Peyer's patch (tissue), 4 donors: ENCODE measurements around the gene ZNF311. TPM values are rescaled to one million over a fixed set of nuclear protein-coding genes. Genes with fewer than 3 reads are reported as not detected.

Experiments used
- DNase-seq, 3 donors: peaks; one replicate each; pipeline ENCODE4 v3.0.0-alpha.2; 2017 to 2019
- H3K27ac ChIP-seq, 4 donors: fragments of 200-600 bp; sonication (generic); one replicate each; pipeline ENCODE4 v1.5.1; 2016 to 2019
- H3K27me3 ChIP-seq, 2 donors: fragments of 200-600 bp; sonication (generic); one replicate each; pipeline ENCODE4 v1.5.1; 2019
- H3K36me3 ChIP-seq, 3 donors: fragments of 200-600 bp; sonication (generic); one replicate each; pipeline ENCODE4 v1.5.1; 2016 to 2019
- H3K4me1 ChIP-seq, 4 donors: fragments of 200-600 bp; sonication (generic); one replicate each; pipeline ENCODE4 v1.5.1; 2016 to 2019
- H3K4me3 ChIP-seq, 4 donors: fragments of 200-600 bp; sonication (generic); 1 replicate in 3 of 4; 2 replicates in 1 of 4; pipeline ENCODE4 v1.5.1; 2016 to 2019; ENCODE audit warnings: mild to moderate bottlenecking in 1 of 4
- H3K9me3 ChIP-seq, 4 donors: fragments of 200-600 bp; sonication (generic); one replicate each; pipeline ENCODE4 v1.5.1; 2016 to 2019; ENCODE audit warnings: mild to moderate bottlenecking in 1 of 4
- CTCF ChIP-seq, 6 experiments: fragments of 450-650 bp in 4 of 6; fragments of 200-600 bp in 2 of 6; sonication (generic) in 1 of 6; IDR thresholded peaks; one replicate each; pipeline ENCODE4 v1.5.1; 2017 to 2019; ENCODE audit warnings: antibody characterized with exemption in 6 of 6, mild to moderate bottlenecking in 3 of 6, moderate library complexity in 1 of 6
- POLR2A ChIP-seq, 2 donors: fragments of 450-650 bp; IDR thresholded peaks; one replicate each; pipeline ENCODE4 v1.5.1; 2017; ENCODE audit warnings: antibody characterized with exemption in 2 of 2, mild to moderate bottlenecking in 2 of 2, moderate library complexity in 2 of 2
- total RNA-seq, 4 donors: library from RNA; depleted of rRNA; stranded (reverse); fragments of >200 nt; gene quantifications; one replicate each; pipeline ENCODE4 v1.1.0, GENCODE V29; 2016

The ZNF311 gene
- total RNA-seq, 4 donors from 2014 or later, result 1.2 to 1.4 (median 1.3) TPM; not detected in 1

DNA sequence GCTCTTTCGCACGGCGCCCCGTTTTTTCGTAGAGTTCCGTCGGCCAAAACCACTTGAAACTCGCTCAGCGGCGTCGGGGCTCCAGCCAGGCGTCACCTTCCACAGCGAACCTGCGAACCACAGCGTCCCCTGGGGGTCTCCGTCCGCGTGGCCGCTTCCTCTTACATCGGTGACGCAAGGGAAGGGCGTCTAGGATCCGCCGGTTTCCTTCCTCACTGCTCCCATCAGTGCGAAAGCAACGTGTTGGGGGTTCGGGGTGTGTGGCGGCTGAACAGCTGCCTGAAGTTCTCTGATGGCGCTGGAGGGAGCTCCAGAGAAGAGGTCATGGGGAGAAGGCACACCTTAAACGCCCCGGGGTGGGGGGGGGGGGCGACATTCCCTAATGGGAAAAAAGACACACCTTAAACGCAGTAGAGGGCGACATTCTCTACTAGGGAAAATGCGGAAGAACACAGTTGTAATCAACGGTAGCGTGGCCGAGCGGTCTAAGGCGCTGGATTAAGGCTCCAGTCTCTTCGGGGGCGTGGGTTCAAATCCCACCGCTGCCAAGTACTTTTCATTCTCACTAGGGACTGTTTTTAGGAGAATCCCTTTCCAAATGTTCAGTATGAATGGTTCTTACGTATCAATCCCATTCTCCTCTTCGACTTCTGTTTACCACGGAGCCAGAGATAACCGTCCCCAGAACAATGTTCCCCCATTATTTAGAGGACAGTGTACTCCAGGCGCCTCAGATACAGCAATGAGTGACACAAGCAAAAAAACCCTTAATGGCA lies 16.4 kb downstream of the ZNF311 start:
- Histone ChIP-seq H3K27me3 (no peaks in the 10 kb centered on the region), H3K9me3 (no peaks in the 10 kb centered on the region), H3K4me1 (no peaks in the 10 kb centered on the region), H3K36me3 (no peaks in the 10 kb centered on the region), H3K27ac (no peak overlapping the region), H3K4me3 (peak overlapping the region in 2 of 4 donors; percentile 39 to 43)
- TF ChIP-seq CTCF (IDR thresholded peaks at IDR 0.05) (peak in 3 of 6 experiments; percentile 44 to 54 (median 44)), POLR2A (IDR thresholded peaks at IDR 0.05) (no peak)
- DNase-seq, result peak; percentile 27 to 79 (median 72)

DNA sequence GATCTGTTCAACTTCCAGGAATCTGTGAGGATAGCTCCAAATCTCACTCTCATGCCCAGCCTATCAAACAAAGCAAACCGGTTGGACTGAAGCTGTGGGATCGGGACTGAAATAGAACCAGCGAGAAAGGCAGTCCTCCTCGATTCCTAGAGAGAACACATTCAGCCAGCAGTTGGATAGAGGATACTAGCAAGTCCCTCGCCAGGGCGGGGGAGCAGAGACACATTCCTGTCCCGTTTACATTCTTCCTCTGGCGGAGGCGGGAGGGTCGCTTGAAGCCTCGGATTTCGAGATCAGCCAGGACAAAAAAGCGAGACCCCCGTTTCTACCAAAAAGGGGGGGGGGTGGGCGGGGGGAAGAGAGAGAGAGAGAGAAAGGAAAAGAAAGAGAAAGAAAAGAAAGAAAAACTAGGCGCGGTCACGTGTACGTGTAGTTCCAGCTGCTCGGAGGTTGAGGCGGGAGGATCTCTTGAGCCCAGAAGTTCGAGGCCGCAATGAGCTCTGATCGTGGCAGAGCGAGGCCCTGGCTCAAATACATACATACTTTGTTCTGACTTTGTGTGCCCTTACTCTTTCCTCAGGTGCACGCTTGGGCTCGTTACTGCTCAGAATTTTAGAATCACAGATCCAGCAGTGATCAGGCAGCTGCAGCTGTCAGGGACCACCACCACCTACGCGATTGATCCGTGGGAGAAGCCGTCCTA lies 19.5 kb downstream of the ZNF311 start:
- Histone ChIP-seq H3K4me3 (peak overlapping the region; percentile 7 to 59 (median 44)), H3K27me3 (no peaks in the 10 kb centered on the region)

DNA sequence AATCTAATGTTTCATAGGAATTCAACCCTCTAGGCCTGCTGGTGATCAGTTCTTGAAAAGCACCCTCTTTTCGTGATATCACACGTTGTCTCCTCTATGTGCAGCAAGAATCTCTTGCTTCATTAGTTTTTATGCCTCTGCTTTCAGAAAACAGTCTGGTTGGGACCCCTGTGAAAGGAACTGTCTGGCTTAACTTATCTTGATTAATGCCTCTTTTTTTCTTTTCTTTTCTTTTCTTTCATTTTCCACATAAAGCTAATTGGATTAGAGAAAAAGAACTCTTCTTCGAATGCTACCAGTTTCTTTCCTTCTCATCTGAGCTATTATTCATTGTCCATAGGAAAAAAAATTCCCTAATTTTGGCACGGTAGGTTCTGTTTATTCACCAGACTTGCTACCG lies 21.3 kb downstream of the ZNF311 start:
- Histone ChIP-seq H3K27me3 (no peaks in the 10 kb centered on the region), H3K27ac (no peak overlapping the region)

More for the DNA sequence above, 19.5 kb downstream of the ZNF311 start:
- TF ChIP-seq POLR2A (IDR thresholded peaks at IDR 0.05) (peak in 1 of 2 donors; percentile 46), CTCF (IDR thresholded peaks at IDR 0.05) (no peak)
- DNase-seq, result peak; percentile 32 to 86 (median 80)
- H3K4me1 ChIP-seq, result peaks cover 0 to 4% (median 0%) of the 10 kb centered on the region in 4 donors
- H3K27ac ChIP-seq, result peak overlapping the region in 3 of 4 donors; percentile 61 to 82 (median 73)
- no peaks in the 10 kb centered on the region for H3K36me3 ChIP-seq
- no peaks in the 10 kb centered on the region for H3K9me3 ChIP-seq

DNA sequence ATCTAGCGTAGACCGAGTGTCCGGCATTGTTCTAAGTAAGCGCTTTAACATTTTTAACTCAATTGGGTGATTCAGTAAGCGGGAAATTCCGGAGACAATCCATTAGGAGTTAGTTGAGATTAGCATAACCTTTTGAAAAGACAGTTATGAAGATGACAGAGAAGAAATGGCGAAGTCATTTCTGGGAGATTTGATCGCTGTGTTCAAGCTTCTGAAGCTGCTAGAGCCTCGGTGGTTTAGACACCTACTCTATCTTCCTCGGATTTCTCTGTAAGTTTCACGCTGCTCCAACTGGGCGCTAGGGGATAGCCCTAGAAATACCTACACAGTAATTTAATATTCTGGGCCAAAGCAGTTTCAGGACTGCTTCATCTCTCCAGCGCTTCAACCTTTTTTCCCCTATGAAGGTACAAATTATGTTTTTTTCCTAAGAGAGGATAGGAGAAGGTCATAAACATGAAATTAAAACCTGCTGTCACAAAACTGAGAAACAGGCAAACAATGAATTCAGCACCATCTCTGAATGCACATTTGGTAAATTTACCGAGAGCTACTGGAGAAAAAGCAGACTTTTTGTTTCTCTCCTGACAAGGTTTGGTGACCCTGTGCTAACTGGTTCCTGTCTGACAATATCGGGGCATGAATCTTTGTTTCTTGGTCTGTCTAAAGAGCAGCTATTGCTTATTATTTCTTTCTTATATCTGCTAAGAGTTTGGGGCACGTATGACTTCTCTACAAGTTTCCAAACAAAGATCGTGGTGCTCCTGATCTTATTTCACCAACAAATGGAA lies 22.4 kb downstream of the ZNF311 start:
- H3K27ac ChIP-seq, result peak overlapping the region; percentile 52 to 80 (median 65)
- no peak for TF ChIP-seq POLR2A (IDR thresholded peaks at IDR 0.05)
- TF ChIP-seq CTCF (IDR thresholded peaks at IDR 0.05), result no peak
- H3K4me1 ChIP-seq, result peaks cover 0 to 6% (median 0%) of the 10 kb centered on the region in 4 donors
- no peak for DNase-seq
- H3K27me3 ChIP-seq, result no peaks in the 10 kb centered on the region
- no peaks in the 10 kb centered on the region for H3K36me3 ChIP-seq
- H3K4me3 ChIP-seq, result peak overlapping the region; percentile 47 to 67 (median 56)
- no peaks in the 10 kb centered on the region for H3K9me3 ChIP-seq

More for the DNA sequence above, 21.3 kb downstream of the ZNF311 start:
- TF ChIP-seq CTCF (IDR thresholded peaks at IDR 0.05), result no peak
- no peak for TF ChIP-seq POLR2A (IDR thresholded peaks at IDR 0.05)
- Histone ChIP-seq H3K4me1 (peaks cover 0 to 6% (median 0%) of the 10 kb centered on the region in 4 donors), H3K36me3 (no peaks in the 10 kb centered on the region), H3K9me3 (no peaks in the 10 kb centered on the region), H3K4me3 (no peak overlapping the region)
- no peak for DNase-seq

- peak; percentile 67 to 91 (median 78) for DNase-seq
- Histone ChIP-seq H3K4me1 (peaks cover 0 to 6% (median 0%) of the 10 kb centered on the region in 4 donors), H3K27me3 (no peaks in the 10 kb centered on the region), H3K36me3 (no peaks in the 10 kb centered on the region), H3K4me3 (peak overlapping the region; percentile 47 to 67 (median 56)), H3K27ac (peak overlapping the region; percentile 52 to 80 (median 65)), H3K9me3 (no peaks in the 10 kb centered on the region)
- TF ChIP-seq POLR2A (IDR thresholded peaks at IDR 0.05), result peak in 1 of 2 donors; percentile 27
- TF ChIP-seq CTCF (IDR thresholded peaks at IDR 0.05), result peak in 3 of 6 experiments; percentile 13 to 31 (median 25)
Observed at GRCh38 chr6:28981833-28982475, 23.2 kb downstream of the ZNF311 start.
